IMR-90 (cell line): ENCODE results near the gene IL3RA. TPM values are rescaled to one million over a fixed set of nuclear protein-coding genes. Genes with fewer than 3 reads are reported as not detected.
A peak's percentile ranks its signal among the peaks of the same experiment; 100 is the strongest.

Experiments
- ATAC-seq: fragments of 200-7000 bp; cut with Tn5 transposase; 2 replicates; pipeline ENCODE4 v1.9.1; 2020; ENCODE audit warnings: low read depth, mild to moderate bottlenecking, moderate library complexity
- BruUV-seq: library from RNA; stranded (reverse); fragments of 400-500 nt; replicated peaks from 2 replicates; lab custom pipeline; 2021; lab: Mats Ljungman, UMichigan
- CTCF ChIA-PET: fragments of 300-600 bp; formaldehyde crosslinking; extraction: SDS; loops from one replicate; lab custom pipeline; 2021; ENCODE audit warnings: antibody characterized with exemption; lab: Yijun Ruan, JAX
- POLR2A ChIA-PET: fragments of 300-600 bp; sonication (Branson Sonifier 250); formaldehyde crosslinking; loops from one replicate; lab custom pipeline; 2022; ENCODE audit warnings: antibody characterized with exemption; ENCODE audit not compliant: unreplicated experiment; lab: Charles Lee
- DNase-seq: peaks from one replicate; pipeline ENCODE4 v3.0.0; 2013
- H2AFZ ChIP-seq: replicated peaks from 2 replicates; pipeline ENCODE3; 2013; ENCODE audit warnings: low read length, mild to moderate bottlenecking; ENCODE audit not compliant: poor library complexity
- H2AK5ac ChIP-seq: 2 replicates; pipeline ENCODE4 v1.6.1; 2013; ENCODE audit warnings: low read depth, low read length, inconsistent platforms
- H2AK9ac ChIP-seq: replicated peaks from 2 replicates; pipeline ENCODE3; 2013; ENCODE audit warnings: mild to moderate bottlenecking, low read depth, low read length, moderate library complexity; ENCODE audit not compliant: poor library complexity
- H2BK120ac ChIP-seq: 2 replicates; pipeline ENCODE4 v1.6.1; 2013; ENCODE audit warnings: low read depth, low read length, inconsistent platforms
- H2BK15ac ChIP-seq: 3 replicates; pipeline ENCODE4 v1.6.1; 2013; ENCODE audit warnings: low read depth, low read length, inconsistent platforms
- H2BK20ac ChIP-seq: 2 replicates; pipeline ENCODE4 v1.6.1; 2013; ENCODE audit warnings: low read depth, mild to moderate bottlenecking, inconsistent platforms, low read length, moderate library complexity
- H2BK5ac ChIP-seq: 2 replicates; pipeline ENCODE4 v1.6.1; 2013; ENCODE audit warnings: mild to moderate bottlenecking, low read depth, low read length, inconsistent platforms; ENCODE audit not compliant: poor library complexity, severe bottlenecking
- H3K14ac ChIP-seq: replicated peaks from 2 replicates; pipeline ENCODE4 v1.6.1; 2013; ENCODE audit warnings: low read depth, low read length, inconsistent platforms
- H3K18ac ChIP-seq: 2 replicates; pipeline ENCODE4 v1.6.1; 2013; ENCODE audit warnings: low read depth, low read length, control low read depth
- H3K23ac ChIP-seq: 2 replicates; pipeline ENCODE4 v1.6.1; 2013; ENCODE audit warnings: low read depth, low read length, inconsistent platforms
- H3K27ac ChIP-seq: 2 replicates; pipeline ENCODE4 v1.5.1; 2013; ENCODE audit warnings: mild to moderate bottlenecking, control low read depth, low read length; ENCODE audit not compliant: insufficient read depth
- H3K27me3 ChIP-seq: 2 replicates; pipeline ENCODE4 v1.6.1; 2013; ENCODE audit warnings: low read length; ENCODE audit not compliant: control insufficient read depth, insufficient read depth
- H3K36me3 ChIP-seq: 2 replicates; pipeline ENCODE4 v1.6.1; 2013; ENCODE audit warnings: low read length, mixed read lengths; ENCODE audit not compliant: control insufficient read depth, insufficient read depth
- H3K4ac ChIP-seq: 2 replicates; pipeline ENCODE4 v1.6.1; 2013; ENCODE audit warnings: low read depth, low read length, inconsistent platforms
- H3K4me1 ChIP-seq: 2 replicates; pipeline ENCODE4 v1.6.1; 2013; ENCODE audit warnings: low read length, mixed read lengths; ENCODE audit not compliant: control insufficient read depth, insufficient read depth
- H3K4me2 ChIP-seq: 2 replicates; pipeline ENCODE4 v1.6.1; 2013; ENCODE audit warnings: low read depth, mild to moderate bottlenecking, control low read depth, low read length, moderate library complexity
- H3K4me3 ChIP-seq: 2 replicates; pipeline ENCODE4 v1.5.1; 2013; ENCODE audit warnings: low read depth, mild to moderate bottlenecking, control low read depth, low read length, moderate library complexity; ENCODE audit not compliant: insufficient read depth
- H3K56ac ChIP-seq: 2 replicates; pipeline ENCODE4 v1.6.1; 2013; ENCODE audit warnings: low read length, inconsistent platforms; ENCODE audit not compliant: insufficient read depth; ENCODE audit errors: extremely low read depth
- H3K79me1 ChIP-seq, 2 experiments: 2 replicates each; pipeline ENCODE4 v1.6.1; 2013; ENCODE audit warnings: low read length in 2 of 2, inconsistent platforms in 1 of 2, low read depth in 1 of 2
- H3K9ac ChIP-seq: 2 replicates; pipeline ENCODE4 v1.6.1; 2013; ENCODE audit warnings: low read depth, low read length, control low read depth
- H3K9me1 ChIP-seq: 2 replicates; pipeline ENCODE4 v1.6.1; 2013; ENCODE audit warnings: low read length, inconsistent platforms; ENCODE audit not compliant: insufficient read depth
- H3K9me3 ChIP-seq: 2 replicates; pipeline ENCODE4 v1.6.1; 2013; ENCODE audit warnings: low read length; ENCODE audit not compliant: control insufficient read depth, insufficient read depth
- H4K20me1 ChIP-seq: 2 replicates; pipeline ENCODE4 v1.6.1; 2013; ENCODE audit warnings: low read length, inconsistent platforms; ENCODE audit not compliant: insufficient read depth
- H4K5ac ChIP-seq: 2 replicates; pipeline ENCODE4 v1.6.1; 2013; ENCODE audit warnings: mild to moderate bottlenecking, low read depth, low read length, control low read depth
- H4K8ac ChIP-seq, 2 experiments: 2 replicates each; pipeline ENCODE4 v1.6.1; 2013; ENCODE audit warnings: low read depth in 2 of 2, low read length in 2 of 2, control low read depth in 1 of 2, inconsistent platforms in 1 of 2
- H4K91ac ChIP-seq: 2 replicates; pipeline ENCODE4 v1.6.1; 2013; ENCODE audit warnings: low read depth, low read length, inconsistent platforms; ENCODE audit not compliant: insufficient read depth
- BHLHE40 ChIP-seq: fragments of 150-350 bp; IDR thresholded peaks from 2 replicates; pipeline ENCODE4 v1.6.1; 2016; ENCODE audit warnings: mild to moderate bottlenecking, low read depth, low read length
- CEBPB ChIP-seq: IDR thresholded peaks from 2 replicates; pipeline ENCODE4 v1.6.1; 2012; ENCODE audit warnings: low read depth, low read length, improper control_type of control experiment
- CHD1 ChIP-seq: IDR thresholded peaks from 2 replicates; pipeline ENCODE4 v1.6.1; 2012; ENCODE audit warnings: low read depth, low read length, improper control_type of control experiment
- MAFK ChIP-seq: IDR thresholded peaks from 2 replicates; pipeline ENCODE4 v1.6.1; 2012; ENCODE audit warnings: low read depth, low read length, improper control_type of control experiment
- MAZ ChIP-seq: IDR thresholded peaks from 2 replicates; pipeline ENCODE4 v1.6.1; 2012; ENCODE audit warnings: low read depth, mild to moderate bottlenecking, low read length, improper control_type of control experiment, moderate library complexity, borderline replicate concordance
- MXI1 ChIP-seq: IDR thresholded peaks from 2 replicates; pipeline ENCODE4 v1.6.1; 2012; ENCODE audit warnings: low read depth, mild to moderate bottlenecking, low read length, moderate library complexity, borderline replicate concordance
- RAD21 ChIP-seq: IDR thresholded peaks from 2 replicates; pipeline ENCODE4 v1.6.1; 2012; ENCODE audit warnings: low read length, improper control_type of control experiment
- SMC3 ChIP-seq: fragments of 150-350 bp; IDR thresholded peaks from 2 replicates; pipeline ENCODE4 v1.6.1; 2016; ENCODE audit warnings: low read depth, mild to moderate bottlenecking, antibody characterized with exemption, low read length, moderate library complexity
- WGBS, 2 experiments: methylation state at CpG; one replicate each; pipeline versions ENCODE4 v1.1.5 to v1.1.7; 2013; ENCODE audit warnings: missing lambda C conversion rate in 2 of 2; ENCODE audit not compliant: insufficient read length in 1 of 2; ENCODE audit errors: extremely low coverage in 2 of 2; 5-methylcytosine and 5-hydroxymethylcytosine counted together
- dilution Hi-C: fragments of 300-500 bp; cut with HindIII; formaldehyde crosslinking; loops from one replicate; pipeline ENCODE4 v1.14.3; 2018; ENCODE audit warnings: low sequenced_read_pairs; ENCODE audit not compliant: unreplicated experiment
- in situ Hi-C: fragments of 300-500 bp; cut with MboI; formaldehyde crosslinking; loops from 3 replicates; pipeline ENCODE4 v1.14.3; 2019; ENCODE audit warnings: low sequenced_read_pairs, inconsistent platforms, mixed read lengths
- intact Hi-C: fragments of 100-400 bp; cut with micrococcal nuclease; formaldehyde crosslinking; loops from 2 replicates; pipeline ENCODE4 v1.10.0; 2022
- polyA plus RNA-seq, 3 experiments: library from polyadenylated mRNA; depleted of rRNA; stranded (reverse); fragments of >200 nt; gene quantifications; 2 replicates each; pipeline ENCODE4 v1.2.3, GENCODE V29; 2012; ENCODE audit warnings: low replicate concordance in 1 of 3
- total RNA-seq: library from RNA; depleted of rRNA; stranded (reverse); fragments of >200 nt; gene quantifications from 2 replicates; pipeline ENCODE4 v1.2.3, GENCODE V29; 2012
- TF ChIP-seq, protein P1 (sequence below): fragments of 150-350 bp; IDR thresholded peaks from 2 replicates; pipeline ENCODE4 v1.6.1; 2017; ENCODE audit warnings: mild to moderate bottlenecking, antibody characterized with exemption, low read length, low read depth
- TF ChIP-seq, protein P2 (sequence below): conservative IDR thresholded peaks from 2 replicates; pipeline ENCODE4 v1.5.1; 2012; ENCODE audit warnings: mild to moderate bottlenecking, low read depth, low read length, improper control_type of control experiment

IL3RA gene
- total and polyA plus RNA-seq, 2 of the 4 experiments (the other 2 are of a cell fraction): not detected

DNA sequence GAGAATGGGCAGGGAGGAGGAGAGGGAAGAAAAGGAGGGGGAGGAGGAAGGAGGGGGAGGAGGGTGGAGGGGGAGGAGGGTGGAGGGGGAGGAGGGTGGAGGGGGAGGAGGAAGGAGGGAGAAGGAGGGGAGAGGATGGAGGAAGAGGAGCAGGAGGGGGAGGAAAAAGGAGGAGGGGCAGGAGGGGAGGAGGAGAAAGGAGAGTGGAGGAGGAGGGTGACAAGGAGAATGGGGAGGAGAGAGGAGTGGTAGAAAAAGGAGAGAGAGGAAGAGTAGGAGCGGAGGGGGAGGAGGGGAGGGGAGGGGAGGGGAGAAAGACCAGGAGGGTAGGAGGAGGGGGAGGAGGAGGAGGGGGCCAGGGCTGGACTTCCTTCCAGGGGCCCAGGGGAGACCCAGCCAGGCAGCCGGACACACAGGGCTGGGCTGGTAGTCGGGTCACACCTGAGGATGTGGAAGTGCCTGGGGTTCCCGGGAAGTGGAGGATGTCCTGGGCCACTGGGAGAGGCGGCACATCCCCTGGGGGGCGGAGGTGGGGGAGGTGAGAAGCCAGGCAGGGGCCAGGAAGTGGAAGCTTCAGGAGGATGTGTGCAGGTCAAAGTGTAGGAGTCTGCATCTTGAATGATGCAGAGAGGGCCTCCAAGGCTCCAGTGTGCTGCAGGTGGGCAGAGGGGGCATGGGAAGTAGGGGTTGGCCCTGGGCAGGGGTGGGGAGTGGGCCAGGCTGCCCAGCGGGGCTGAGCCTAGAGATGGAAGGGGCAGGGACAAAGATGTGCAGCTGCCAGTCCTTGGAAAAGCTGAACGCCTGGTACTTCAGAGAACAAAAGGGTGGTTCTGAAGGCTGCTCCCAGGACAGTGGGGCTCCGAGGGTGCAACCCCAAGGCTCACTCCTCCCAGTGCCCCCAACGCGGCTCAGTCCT is 18.8 kb downstream of the IL3RA start:
- Histone ChIP-seq H3K9ac (no peak overlapping the region), H2BK120ac (no peak overlapping the region), H3K4me1 (no peaks in the 10 kb centered on the region), H3K4me2 (no peak overlapping the region), H4K20me1 (no peaks in the 10 kb centered on the region), H2BK15ac (no peak overlapping the region), H3K79me1 (no peaks in the 10 kb centered on the region), H4K5ac (no peak overlapping the region), H2BK5ac (no peak overlapping the region), H3K27ac (no peak overlapping the region), H3K23ac (no peak overlapping the region), H3K27me3 (no peaks in the 10 kb centered on the region), H3K9me1 (no peaks in the 10 kb centered on the region), H2AK9ac (no peak overlapping the region), H2AK5ac (no peak overlapping the region), H3K9me3 (peaks cover 15% of the 10 kb centered on the region), H4K8ac (no peak overlapping the region), H3K56ac (no peak overlapping the region), H3K4me3 (no peak overlapping the region), H3K4ac (no peak overlapping the region), H3K14ac (no peak overlapping the region), H2AFZ (no peak overlapping the region), H3K18ac (no peak overlapping the region), H4K91ac (no peak overlapping the region), H2BK20ac (no peak overlapping the region), H3K36me3 (peaks cover 8% of the 10 kb centered on the region)
- dilution Hi-C loops (no loop called here), intact Hi-C loops (no loop called here), in situ Hi-C loops (no loop called here)
- WGBS, 2 experiments: 30% methylated on average over 3 of the region's 11 CpGs; no CpG with 5 or more reads in 1 of the 2 experiments
- no TSS peak for BruUV-seq
- DNase-seq (no peak), ATAC-seq (peak; percentile 27)
- CTCF ChIA-PET: no interaction called here
- TF ChIP-seq RAD21 (no peak), MXI1 (no peak), BHLHE40 (no peak), SMC3 (no peak), MAZ (no peak), CEBPB (no peak), MAFK (no peak), CHD1 (no peak)
- TF ChIP-seq, protein P1, sequence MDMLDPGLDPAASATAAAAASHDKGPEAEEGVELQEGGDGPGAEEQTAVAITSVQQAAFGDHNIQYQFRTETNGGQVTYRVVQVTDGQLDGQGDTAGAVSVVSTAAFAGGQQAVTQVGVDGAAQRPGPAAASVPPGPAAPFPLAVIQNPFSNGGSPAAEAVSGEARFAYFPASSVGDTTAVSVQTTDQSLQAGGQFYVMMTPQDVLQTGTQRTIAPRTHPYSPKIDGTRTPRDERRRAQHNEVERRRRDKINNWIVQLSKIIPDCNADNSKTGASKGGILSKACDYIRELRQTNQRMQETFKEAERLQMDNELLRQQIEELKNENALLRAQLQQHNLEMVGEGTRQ: no peak
- TF ChIP-seq, protein P2, sequence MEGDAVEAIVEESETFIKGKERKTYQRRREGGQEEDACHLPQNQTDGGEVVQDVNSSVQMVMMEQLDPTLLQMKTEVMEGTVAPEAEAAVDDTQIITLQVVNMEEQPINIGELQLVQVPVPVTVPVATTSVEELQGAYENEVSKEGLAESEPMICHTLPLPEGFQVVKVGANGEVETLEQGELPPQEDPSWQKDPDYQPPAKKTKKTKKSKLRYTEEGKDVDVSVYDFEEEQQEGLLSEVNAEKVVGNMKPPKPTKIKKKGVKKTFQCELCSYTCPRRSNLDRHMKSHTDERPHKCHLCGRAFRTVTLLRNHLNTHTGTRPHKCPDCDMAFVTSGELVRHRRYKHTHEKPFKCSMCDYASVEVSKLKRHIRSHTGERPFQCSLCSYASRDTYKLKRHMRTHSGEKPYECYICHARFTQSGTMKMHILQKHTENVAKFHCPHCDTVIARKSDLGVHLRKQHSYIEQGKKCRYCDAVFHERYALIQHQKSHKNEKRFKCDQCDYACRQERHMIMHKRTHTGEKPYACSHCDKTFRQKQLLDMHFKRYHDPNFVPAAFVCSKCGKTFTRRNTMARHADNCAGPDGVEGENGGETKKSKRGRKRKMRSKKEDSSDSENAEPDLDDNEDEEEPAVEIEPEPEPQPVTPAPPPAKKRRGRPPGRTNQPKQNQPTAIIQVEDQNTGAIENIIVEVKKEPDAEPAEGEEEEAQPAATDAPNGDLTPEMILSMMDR: no peak
- POLR2A ChIA-PET: no interaction called here
